Activated CD4-positive, alpha-beta T cell treated with anti-CD3 and anti-CD28 coated beads, Interleukin-2, amount 10 ng/mL, durations not matched to agents 24 days and 14 days (primary cell): ENCODE measurements around the gene C1QTNF4. TPM values are rescaled to one million over a fixed set of nuclear protein-coding genes. Genes with fewer than 3 reads are reported as not detected.
"Not testable (repeated sequence)": the region's sequence is repeated elsewhere in the genome, so short reads cannot be mapped to it uniquely, and the experiment has no call there.

Experiments
- DNase-seq: peaks from one replicate; pipeline ENCODE4 v3.0.0; 2022
- H3K27ac Mint-ChIP-seq: one replicate; pipeline ENCODE4 v1.8.0; 2022; ENCODE audit warnings: mild to moderate bottlenecking, mixed read lengths
- H3K27me3 Mint-ChIP-seq: one replicate; pipeline ENCODE4 v1.8.0; 2022; ENCODE audit warnings: mixed read lengths
- H3K36me3 Mint-ChIP-seq: one replicate; pipeline ENCODE4 v1.8.0; 2022; ENCODE audit warnings: low read depth, mild to moderate bottlenecking, mixed read lengths
- H3K4me1 Mint-ChIP-seq: one replicate; pipeline ENCODE4 v1.8.0; 2021; ENCODE audit warnings: mixed read lengths
- H3K4me3 Mint-ChIP-seq: one replicate; pipeline ENCODE4 v1.8.0; 2022; ENCODE audit warnings: mild to moderate bottlenecking, moderate library complexity, mixed read lengths
- H3K9me3 Mint-ChIP-seq: one replicate; pipeline ENCODE4 v1.8.0; 2021; ENCODE audit warnings: mixed read lengths
- intact Hi-C: fragments of 100-400 bp; cut with micrococcal nuclease; formaldehyde crosslinking; loops from one replicate; pipeline ENCODE4 v1.15.1; 2023
- total RNA-seq: library from RNA; stranded (reverse); gene quantifications from 2 replicates; pipeline ENCODE4 v1.2.3, GENCODE V29; 2022

C1QTNF4 gene
- total RNA-seq, 1 donor from 2014 or later: 0.19 TPM

- peaks cover 16% of the 10 kb centered on the region for H3K4me1 Mint-ChIP-seq
- H3K27me3 Mint-ChIP-seq: no peaks in the 10 kb centered on the region
- H3K9me3 Mint-ChIP-seq: no peaks in the 10 kb centered on the region
- H3K36me3 Mint-ChIP-seq: peaks cover 19% of the 10 kb centered on the region
- intact Hi-C loops: no loop called here
- peak overlapping the region; percentile 78 for H3K27ac Mint-ChIP-seq
- peak overlapping the region; percentile 89 for H3K4me3 Mint-ChIP-seq
- no peak for DNase-seq
Observed at GRCh38 chr11:47566149-47566698, 28.0 kb downstream of the C1QTNF4 start.

- H3K4me3 Mint-ChIP-seq: peak within 1 kb of the TSS; percentile 89
Observed at GRCh38 chr11:47565340-47566148, 28.7 kb downstream of the C1QTNF4 start, which contains the start of gene PTPMT1. Gene PTPMT1, plus strand, starts transcription at chr11:47565599. Its CDS starts 24 bp downstream, at chr11:47565623.

GRCh38 chr11:47564933-47565339 is 29.3 kb downstream of the C1QTNF4 start:
- Mint-ChIP-seq H3K27me3 (no peaks in the 10 kb centered on the region), H3K4me3 (peak overlapping the region; percentile 89), H3K4me1 (peaks cover 16% of the 10 kb centered on the region), H3K27ac (peak overlapping the region; percentile 87), H3K36me3 (peaks cover 15% of the 10 kb centered on the region), H3K9me3 (no peaks in the 10 kb centered on the region)
- DNase-seq: no peak
- intact Hi-C loops: loop anchor here (1.0 kb wide), 2 partner anchors 12 to 13 kb away; partner anchors contain the start of genes CELF1 and KBTBD4

More at GRCh38 chr11:47565340-47566148, 28.7 kb downstream of the C1QTNF4 start, which contains the start of gene PTPMT1:
- H3K27ac Mint-ChIP-seq: peak within 1 kb of the TSS; percentile 87
- peaks cover 19% of the 10 kb centered on the region for H3K36me3 Mint-ChIP-seq
- H3K27me3 Mint-ChIP-seq: no peaks in the 10 kb centered on the region
- DNase-seq: peak; percentile 92
- H3K4me1 Mint-ChIP-seq: peaks cover 16% of the 10 kb centered on the region
- intact Hi-C loops: loop anchor here (1.0 kb wide), 2 partner anchors 12 to 13 kb away; partner anchors contain the start of genes CELF1 and KBTBD4
- H3K9me3 Mint-ChIP-seq: no peaks in the 10 kb centered on the region

- DNase-seq, H3K9me3 Mint-ChIP-seq, H3K27me3 Mint-ChIP-seq, H3K36me3 Mint-ChIP-seq, intact Hi-C loops: not testable (repeated sequence)
- H3K4me1 Mint-ChIP-seq: peaks cover 16% of the 10 kb centered on the region
- H3K27ac Mint-ChIP-seq: peak overlapping the region; percentile 11
- peak overlapping the region; percentile 89 for H3K4me3 Mint-ChIP-seq
Observed at GRCh38 chr11:47564366-47564765, 29.8 kb downstream of the C1QTNF4 start.

- H3K27ac Mint-ChIP-seq, intact Hi-C loops, H3K36me3 Mint-ChIP-seq, H3K4me3 Mint-ChIP-seq, DNase-seq, H3K27me3 Mint-ChIP-seq, H3K9me3 Mint-ChIP-seq: not testable (repeated sequence)
- peaks cover 16% of the 10 kb centered on the region for H3K4me1 Mint-ChIP-seq
Observed at GRCh38 chr11:47562393-47562792, 31.8 kb downstream of the C1QTNF4 start.

GRCh38 chr11:47560426-47560825 is 33.8 kb downstream of the C1QTNF4 start:
- intact Hi-C loops: no loop called here
- Mint-ChIP-seq H3K27me3 (no peaks in the 10 kb centered on the region), H3K4me3 (no peak overlapping the region), H3K4me1 (peaks cover 10% of the 10 kb centered on the region), H3K27ac (no peak overlapping the region), H3K9me3 (no peaks in the 10 kb centered on the region), H3K36me3 (peaks cover 3% of the 10 kb centered on the region)
- DNase-seq: no peak

GRCh38 chr11:47558695-47559094 is 35.5 kb downstream of the C1QTNF4 start:
- intact Hi-C loops: loop anchor here (10.0 kb wide), 1 partner anchor 294 kb away; no protein-coding TSS in a partner anchor
- no peak for DNase-seq
- H3K36me3 Mint-ChIP-seq: peaks cover 3% of the 10 kb centered on the region
- H3K4me3 Mint-ChIP-seq: no peak overlapping the region
- no peak overlapping the region for H3K27ac Mint-ChIP-seq
- H3K27me3 Mint-ChIP-seq: no peaks in the 10 kb centered on the region
- H3K9me3 Mint-ChIP-seq: no peaks in the 10 kb centered on the region
- H3K4me1 Mint-ChIP-seq: peaks cover 12% of the 10 kb centered on the region

GRCh38 chr11:47557004-47557403 is 37.2 kb downstream of the C1QTNF4 start:
- DNase-seq, H3K36me3 Mint-ChIP-seq, H3K27ac Mint-ChIP-seq, H3K27me3 Mint-ChIP-seq, H3K4me3 Mint-ChIP-seq, H3K9me3 Mint-ChIP-seq: not testable (repeated sequence)
- intact Hi-C loops: loop anchor here (10.0 kb wide), 1 partner anchor 292 kb away; no protein-coding TSS in a partner anchor
- H3K4me1 Mint-ChIP-seq: peaks cover 11% of the 10 kb centered on the region

GRCh38 chr11:47553406-47553743 is 40.8 kb downstream of the C1QTNF4 start:
- H3K27me3 Mint-ChIP-seq: no peaks in the 10 kb centered on the region
- H3K4me3 Mint-ChIP-seq: peak overlapping the region; percentile 93
- no peaks in the 10 kb centered on the region for H3K9me3 Mint-ChIP-seq
- peaks cover 28% of the 10 kb centered on the region for H3K4me1 Mint-ChIP-seq
- peaks cover 25% of the 10 kb centered on the region for H3K36me3 Mint-ChIP-seq
- intact Hi-C loops: loop anchor here (1.0 to 10.0 kb wide), 9 partner anchors 12 to 289 kb away; partner anchors contain the start of genes FNBP4, MTCH2, NDUFS3 and PSMC3
- H3K27ac Mint-ChIP-seq: peak overlapping the region; percentile 85
- no peak for DNase-seq

GRCh38 chr11:47552566-47553405 is 41.4 kb downstream of the C1QTNF4 start, which contains the start of gene CELF1:
Gene CELF1, minus strand, starts transcription at chr11:47553132. Its CDS starts 53,609 bp downstream, at chr11:47499523.
- Mint-ChIP-seq H3K4me3 (peak within 1 kb of the TSS; percentile 93), H3K36me3 (peaks cover 29% of the 10 kb centered on the region), H3K4me1 (peaks cover 32% of the 10 kb centered on the region), H3K27ac (peak within 1 kb of the TSS; percentile 95), H3K9me3 (no peaks in the 10 kb centered on the region), H3K27me3 (no peaks in the 10 kb centered on the region)
- intact Hi-C loops: loop anchor here (1.0 to 10.0 kb wide), 9 partner anchors 13 to 288 kb away; partner anchors contain the start of genes FNBP4, MTCH2, NDUFS3 and PSMC3
- DNase-seq: peak; percentile 98

- no peak for DNase-seq
- H3K36me3 Mint-ChIP-seq: peaks cover 32% of the 10 kb centered on the region
- H3K27me3 Mint-ChIP-seq: no peaks in the 10 kb centered on the region
- peaks cover 35% of the 10 kb centered on the region for H3K4me1 Mint-ChIP-seq
- intact Hi-C loops: loop anchor here (2.0 to 10.0 kb wide), 7 partner anchors 27 to 287 kb away; partner anchors contain the start of genes FNBP4, MTCH2 and PSMC3
- H3K4me3 Mint-ChIP-seq: peak overlapping the region; percentile 93
- H3K27ac Mint-ChIP-seq: peak overlapping the region; percentile 95
- H3K9me3 Mint-ChIP-seq: no peaks in the 10 kb centered on the region
Observed at GRCh38 chr11:47552056-47552565, 42.1 kb downstream of the C1QTNF4 start.

GRCh38 chr11:47551086-47551485 is 43.1 kb downstream of the C1QTNF4 start:
- H3K27me3 Mint-ChIP-seq: no peaks in the 10 kb centered on the region
- intact Hi-C loops: loop anchor here (5.0 to 10.0 kb wide), 2 partner anchors 216 to 286 kb away; partner anchors contain the start of gene FNBP4
- H3K4me1 Mint-ChIP-seq: peaks cover 37% of the 10 kb centered on the region
- H3K9me3 Mint-ChIP-seq: no peaks in the 10 kb centered on the region
- peaks cover 35% of the 10 kb centered on the region for H3K36me3 Mint-ChIP-seq
- DNase-seq: peak; percentile 65
- H3K4me3 Mint-ChIP-seq: peak overlapping the region; percentile 93
- H3K27ac Mint-ChIP-seq: peak overlapping the region; percentile 95
